GM19043 (cell line): ENCODE data around the gene CFL1.

Source experiments
- ATAC-seq: cut with Tn5 transposase; IDR thresholded peaks from one replicate; pipeline ENCODE4 v1.9.1; 2021; ENCODE audit warnings: low read depth; ENCODE audit not compliant: unreplicated experiment

The CFL1 gene

GRCh38 chr11:65888163-65888814 is 30.3 kb upstream of the CFL1 start, which contains the start of gene FIBP:
Gene FIBP (minus strand): TSS chr11:65888471. CDS start chr11:65888418, 53 bp downstream.
- ATAC-seq, result no peak

GRCh38 chr11:65887723-65888162 is 29.8 kb upstream of the CFL1 start:
- no peak for ATAC-seq

DNA sequence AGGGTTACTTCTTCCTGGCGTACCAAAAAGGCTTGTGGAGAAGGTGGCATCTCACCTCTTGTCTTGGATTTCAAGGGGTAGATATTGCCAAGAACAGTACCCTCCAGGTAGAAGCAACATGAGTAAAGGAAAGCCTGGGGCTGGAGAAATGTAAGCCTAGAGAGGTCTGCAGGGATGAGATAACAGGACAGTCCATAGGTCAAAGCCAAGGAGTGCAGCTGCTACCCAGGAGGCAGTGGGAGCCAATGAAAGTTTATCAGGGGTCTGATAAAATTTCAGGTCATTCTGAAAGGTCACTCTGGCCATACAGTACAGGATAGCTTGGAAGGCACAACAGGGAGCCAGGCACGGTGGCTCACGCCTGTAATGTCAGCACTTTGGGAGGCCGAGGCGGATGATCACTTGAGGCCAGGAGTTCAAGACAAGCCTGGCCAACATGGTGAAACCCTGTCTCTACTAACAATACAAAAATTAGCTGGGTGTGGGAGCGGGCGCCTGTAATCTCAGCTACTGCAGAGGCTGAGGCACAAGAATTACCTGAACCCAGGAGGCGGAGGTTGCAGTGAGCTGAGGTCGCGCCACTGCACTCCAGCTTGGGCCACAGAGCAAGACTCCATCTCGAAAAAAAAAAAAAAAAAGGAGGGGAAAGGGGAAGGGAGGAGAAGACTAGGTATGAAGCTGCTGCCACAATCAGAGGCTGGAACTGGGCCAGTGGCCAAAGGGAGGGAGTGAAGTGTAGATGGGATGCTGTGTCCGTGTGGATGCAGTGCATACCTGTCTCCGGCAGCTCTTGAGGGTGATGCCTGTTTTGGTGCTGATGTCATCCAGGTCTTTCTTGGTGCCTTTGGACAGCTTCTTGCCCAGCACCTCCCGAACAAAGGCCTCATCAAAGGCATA is 29.1 kb upstream of the CFL1 start:
- ATAC-seq, result no peak

GRCh38 chr11:65885808-65886536 is 28.0 kb upstream of the CFL1 start:
- ATAC-seq, result no peak

DNA sequence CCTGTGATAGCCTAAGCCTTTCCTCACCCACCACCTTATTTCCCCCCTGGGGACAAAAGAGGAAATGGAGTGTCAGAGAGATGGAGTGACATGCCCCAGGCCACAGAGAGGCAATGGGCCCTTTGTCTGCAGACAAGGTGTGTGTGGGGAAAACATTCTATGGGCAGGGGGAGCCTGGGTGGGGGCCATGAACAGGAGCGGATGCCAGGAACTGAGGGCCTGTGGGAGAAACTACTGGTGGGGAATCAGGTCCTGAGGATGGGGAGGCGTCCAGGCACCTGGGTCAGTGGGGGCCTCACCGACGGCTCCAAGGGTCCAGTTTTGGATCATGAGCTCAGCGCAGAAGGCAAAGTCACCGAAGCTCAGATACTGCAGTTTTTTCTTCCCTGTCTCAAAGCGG is 27.3 kb upstream of the CFL1 start:
- no peak for ATAC-seq

DNA sequence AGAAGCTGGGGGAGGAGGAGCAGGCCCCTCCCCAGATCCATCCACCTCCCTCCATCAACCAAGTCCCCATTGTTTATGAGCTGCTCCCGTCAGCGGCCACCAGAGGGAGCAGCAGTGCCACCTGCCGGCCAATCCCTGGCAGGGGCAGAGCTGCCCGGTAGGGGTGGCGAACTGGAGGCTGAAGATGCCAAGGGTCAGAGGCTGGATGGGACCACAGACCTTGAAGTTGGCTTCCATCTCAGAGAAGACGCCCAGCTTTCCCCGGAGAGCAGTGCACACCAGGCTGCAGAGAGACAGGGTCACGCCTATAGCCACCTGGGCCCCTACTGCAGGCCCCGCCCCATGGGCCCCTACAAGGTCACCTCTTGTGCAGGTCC is 26.7 kb upstream of the CFL1 start:
- no peak for ATAC-seq

DNA sequence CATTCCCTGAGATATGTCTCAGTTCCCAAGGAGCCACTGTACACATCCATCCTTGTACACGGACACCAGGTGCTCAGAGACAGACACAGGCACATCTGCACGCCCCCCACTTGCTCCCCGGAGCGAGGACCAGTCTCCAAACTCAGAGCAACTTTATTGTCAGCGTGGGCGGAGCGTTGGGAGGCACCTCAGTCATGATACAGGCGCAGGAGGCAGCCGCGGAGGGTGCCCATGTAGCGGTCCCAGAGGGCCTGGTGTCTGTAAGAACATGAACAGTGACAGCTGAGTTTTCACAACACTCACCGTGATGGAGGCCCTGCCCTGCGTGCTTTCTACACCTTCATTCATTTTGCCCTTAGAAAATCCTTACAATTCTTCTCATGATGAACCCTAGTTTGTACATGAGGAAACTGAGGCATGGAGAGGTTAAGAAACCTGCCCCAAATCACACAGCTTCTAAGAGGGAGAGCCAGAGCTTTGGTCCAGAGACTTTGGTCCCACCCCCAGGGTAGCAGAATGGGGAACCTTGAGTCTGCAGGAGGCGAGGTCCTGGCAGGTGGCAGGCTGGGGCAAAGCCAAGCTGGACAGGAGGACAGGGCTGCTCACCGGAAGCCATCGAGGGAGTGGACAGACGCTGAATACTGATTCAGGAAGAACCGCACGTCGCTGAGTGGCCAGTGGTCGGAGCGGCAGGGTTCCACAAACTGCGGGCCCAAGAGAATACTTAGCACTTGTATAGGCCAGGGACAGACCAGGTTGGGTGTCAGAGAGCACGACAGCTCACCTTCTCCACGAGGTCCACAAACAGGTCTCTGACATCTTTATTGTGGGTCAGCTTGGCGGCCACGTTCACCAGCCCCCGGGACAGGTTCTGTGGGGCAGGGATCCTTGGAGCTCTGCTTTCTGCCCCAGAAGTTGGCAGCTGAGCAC is 26.1 kb upstream of the CFL1 start:
- no peak for ATAC-seq

DNA sequence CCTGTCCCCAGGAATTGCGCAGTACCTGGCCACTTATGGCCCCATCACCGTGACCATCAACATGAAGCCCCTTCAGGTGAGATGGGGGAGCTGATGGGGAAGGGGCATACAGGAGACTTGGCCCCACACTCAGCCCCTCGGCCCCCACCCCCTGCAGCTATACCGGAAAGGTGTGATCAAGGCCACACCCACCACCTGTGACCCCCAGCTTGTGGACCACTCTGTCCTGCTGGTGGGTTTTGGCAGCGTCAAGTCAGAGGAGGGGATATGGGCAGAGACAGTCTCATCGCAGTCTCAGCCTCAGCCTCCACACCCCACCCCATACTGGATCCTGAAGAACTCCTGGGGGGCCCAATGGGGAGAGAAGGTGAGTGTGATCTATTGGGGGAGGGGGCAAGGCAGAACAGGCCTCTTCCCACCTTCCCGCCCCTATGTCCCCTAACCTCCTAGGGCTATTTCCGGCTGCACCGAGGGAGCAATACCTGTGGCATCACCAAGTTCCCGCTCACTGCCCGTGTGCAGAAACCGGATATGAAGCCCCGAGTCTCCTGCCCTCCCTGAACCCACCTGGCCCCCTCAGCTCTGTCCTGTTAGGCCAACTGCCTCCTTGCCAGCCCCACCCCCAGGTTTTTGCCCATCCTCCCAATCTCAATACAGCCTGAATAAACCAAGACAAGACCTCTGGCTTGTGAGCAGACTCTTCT is 25.2 kb upstream of the CFL1 start:
- ATAC-seq, result no peak

GRCh38 chr11:65882120-65883057 is 24.4 kb upstream of the CFL1 start:
- ATAC-seq, result no peak

DNA sequence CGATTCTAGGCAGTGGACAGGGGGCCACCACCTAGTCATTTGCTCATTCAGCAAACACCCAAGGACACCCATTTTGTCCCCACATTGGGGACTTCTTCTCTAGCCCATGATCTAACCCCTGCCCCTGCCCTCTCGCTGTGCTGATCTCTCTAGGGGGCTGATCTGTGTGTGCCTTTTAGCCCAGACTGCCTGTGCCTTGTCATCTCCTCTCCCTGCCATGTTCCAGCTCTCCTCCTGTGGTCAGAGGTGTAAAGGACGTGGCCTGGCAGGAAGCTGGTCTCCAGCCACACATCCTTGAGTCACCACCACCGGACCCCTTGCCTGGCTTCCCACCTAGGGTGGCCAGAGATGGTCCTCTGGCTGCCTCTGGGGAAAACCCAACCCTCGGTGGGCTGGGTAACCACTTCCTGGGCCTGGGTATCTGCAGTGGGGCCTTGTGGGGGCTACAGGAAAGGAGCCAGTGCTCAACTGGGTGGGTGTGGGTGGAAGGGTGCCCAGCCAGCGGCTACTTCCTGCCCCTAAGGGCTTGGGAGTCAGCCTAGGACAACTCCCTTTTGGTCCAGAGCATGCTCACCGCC is 23.0 kb upstream of the CFL1 start:
- no peak for ATAC-seq

DNA sequence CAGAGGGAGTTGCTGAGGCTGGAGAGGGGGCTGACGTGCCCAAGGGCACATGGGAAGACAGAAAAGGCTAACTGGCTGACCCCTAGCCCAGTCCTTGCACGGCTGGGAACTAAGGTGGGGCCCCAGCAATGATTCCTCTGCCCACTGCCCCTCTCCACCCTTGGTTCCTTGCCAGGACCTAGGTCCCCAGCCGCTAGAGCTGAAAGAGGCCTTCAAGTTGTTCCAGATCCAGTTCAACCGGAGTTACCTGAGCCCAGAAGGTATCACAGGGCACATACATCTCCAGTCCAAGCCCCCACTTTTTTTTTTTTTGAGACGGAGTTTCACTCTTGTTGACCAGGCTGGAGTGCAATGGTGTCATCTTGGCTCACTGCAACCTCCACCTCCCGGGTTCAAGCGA is 22.0 kb upstream of the CFL1 start:
- no peak for ATAC-seq

DNA sequence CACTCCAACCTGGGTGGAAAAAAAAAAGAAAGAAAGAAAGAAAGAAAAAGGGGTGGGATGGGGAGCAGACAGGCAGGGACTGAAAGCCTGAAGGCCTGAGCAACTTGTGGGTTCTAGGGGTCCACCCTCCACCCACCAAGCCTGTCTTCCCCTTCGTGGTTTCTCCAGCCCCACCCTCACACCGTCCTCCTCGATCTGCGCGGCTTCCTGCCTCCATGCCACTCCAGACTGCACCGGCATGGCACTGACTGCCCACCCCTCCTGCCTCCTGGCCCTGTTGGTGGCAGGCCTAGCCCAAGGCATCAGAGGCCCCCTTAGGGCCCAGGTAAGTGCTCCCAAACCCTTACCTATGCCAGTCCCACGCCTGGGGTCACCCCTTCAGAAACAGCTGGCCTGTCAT is 21.6 kb upstream of the CFL1 start, which contains the start of gene CTSW:
Gene CTSW (plus strand): TSS at position 221 of the 400 bp plus-strand sequence. CDS start 18 bp downstream, at position 239.
- ATAC-seq, result no peak

- peak; percentile 72 for ATAC-seq
Measured at GRCh38 chr11:65873318-65874156, 15.6 kb upstream of the CFL1 start.

DNA sequence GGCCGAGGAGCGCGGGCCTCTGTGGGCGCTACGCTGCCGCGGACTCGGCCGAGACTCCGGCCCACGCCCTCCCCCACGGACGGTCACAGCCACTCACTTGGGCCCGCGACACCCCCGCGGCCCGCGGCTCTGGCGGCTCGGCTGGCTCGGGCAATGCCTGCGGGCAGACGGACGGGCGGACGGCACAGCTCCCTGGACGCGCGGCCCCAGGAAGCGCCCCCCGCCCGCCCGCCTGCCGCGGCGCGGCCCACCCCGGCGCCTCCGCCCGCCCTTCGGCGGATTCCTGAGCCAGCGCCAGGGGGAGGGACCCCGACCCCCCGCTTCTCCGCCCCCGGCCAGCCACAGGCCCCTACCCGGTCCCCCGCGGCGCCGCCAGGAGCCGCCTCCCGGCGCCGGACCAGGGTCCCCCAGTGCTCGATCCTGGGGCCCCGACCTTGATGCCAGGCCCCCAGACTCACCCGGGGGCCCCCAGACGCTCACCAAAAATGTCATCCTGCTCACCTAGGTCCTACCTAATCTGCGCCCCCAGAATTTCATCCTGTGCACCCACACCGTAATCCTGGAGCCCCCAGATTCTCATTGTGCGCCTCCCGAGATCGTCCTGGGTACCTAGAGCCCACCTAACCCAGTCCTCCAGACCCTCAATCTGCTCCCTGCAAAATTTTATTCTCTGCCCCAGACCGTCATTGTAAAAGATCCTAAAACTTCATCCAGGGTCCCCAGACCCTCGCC is 14.8 kb upstream of the CFL1 start, which contains the start of gene EFEMP2:
Gene EFEMP2 (minus strand): TSS at position 215 of the 732 bp plus-strand sequence. CDS start 446 bp downstream, outside the sequence.
- no peak for ATAC-seq

DNA sequence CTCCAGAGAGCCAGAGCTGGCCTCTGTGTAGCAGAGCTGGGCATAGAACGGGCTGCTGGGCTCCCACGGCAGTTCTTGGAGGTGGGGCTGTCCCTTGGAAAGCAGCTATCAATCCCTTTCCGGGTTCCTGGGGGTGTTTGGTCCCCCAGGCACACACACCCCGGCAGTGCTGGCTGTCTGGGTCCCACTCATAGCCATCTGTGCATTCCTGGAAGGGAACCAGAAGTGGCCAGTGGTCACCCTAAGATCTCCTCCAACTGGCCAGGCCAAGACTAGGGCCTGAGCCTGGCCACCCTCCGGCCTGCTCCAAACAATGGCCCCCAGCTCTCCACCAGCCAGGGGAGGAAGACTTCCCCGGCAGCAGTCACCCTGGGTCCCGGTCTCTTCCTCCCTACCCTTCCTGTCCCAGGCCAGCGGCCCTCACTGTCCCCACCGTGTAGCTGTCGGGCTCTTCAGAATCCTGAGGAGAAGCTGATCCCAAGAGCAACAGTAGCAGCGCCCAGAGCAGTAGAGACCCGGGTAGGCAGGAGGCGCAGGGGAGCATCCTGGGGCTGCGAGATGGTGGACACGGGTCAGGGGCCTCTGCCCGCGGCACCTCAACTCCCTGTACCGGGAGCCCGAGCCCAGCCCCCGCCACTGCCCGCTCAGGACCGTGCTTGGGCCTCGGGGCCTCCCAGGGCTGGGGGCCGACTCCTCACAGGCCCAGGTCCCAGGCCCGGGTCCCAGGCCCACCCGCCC is 14.0 kb upstream of the CFL1 start:
- ATAC-seq, result no peak
